T-helper 2 cell treated with Interferon-gamma antibody and Interleukin-4, amounts not matched to agents 100 ng/mL and 5 ng/mL, for 36 hours (primary cell): ENCODE data around the gene NCR1. TPM values are rescaled to one million over a fixed set of nuclear protein-coding genes. Genes with fewer than 3 reads are reported as not detected.

Source experiments
- total RNA-seq: library from RNA; stranded (reverse); gene quantifications from 2 replicates; pipeline ENCODE4 v1.2.3, GENCODE V29; 2022

NCR1 gene
- total RNA-seq, 1 donor from 2014 or later = not detected

Other genes starting within 250 kb of the NCR1 start
- 0.23 and 0.30 TPM in 2 replicates for gene LILRB4, start 243.2 kb upstream of the NCR1 start, total RNA-seq
- not detected in 2 replicates for gene KIR3DL3, start 181.7 kb upstream of the NCR1 start, total RNA-seq
- 0.09 TPM in 1 of 2 replicates, not detected in the other for gene KIR2DL3, start 167.6 kb upstream of the NCR1 start, total RNA-seq
- gene KIR2DL1, start 136.4 kb upstream of the NCR1 start, total RNA-seq = not detected in 2 replicates
- not detected in 2 replicates for gene KIR2DL4, start 102.5 kb upstream of the NCR1 start, total RNA-seq
- gene KIR3DL1, start 89.7 kb upstream of the NCR1 start, total RNA-seq = not detected in 2 replicates
- gene KIR2DS4, start 73.5 kb upstream of the NCR1 start, total RNA-seq = not detected in 2 replicates
- 0.73 and 0.93 TPM in 2 replicates for gene KIR3DL2, start 55.7 kb upstream of the NCR1 start, total RNA-seq
- gene FCAR, start 31.9 kb upstream of the NCR1 start, total RNA-seq = not detected in 2 replicates
- gene NLRP7, start 41.4 kb downstream of the NCR1 start, total RNA-seq = not detected in 2 replicates
- gene NLRP2, start 60.2 kb downstream of the NCR1 start, total RNA-seq = 13.5 and 17.9 TPM in 2 replicates
- gene GP6, start 132.1 kb downstream of the NCR1 start, total RNA-seq = 0.36 and 0.43 TPM in 2 replicates
- 16.5 and 18.4 TPM in 2 replicates for gene RDH13, start 157.0 kb downstream of the NCR1 start, total RNA-seq
- 4.0 and 4.8 TPM in 2 replicates for gene EPS8L1, start 169.7 kb downstream of the NCR1 start, total RNA-seq
- 132 and 136 TPM in 2 replicates for gene PPP1R12C, start 211.5 kb downstream of the NCR1 start, total RNA-seq
- gene TNNT1, start 243.1 kb downstream of the NCR1 start, total RNA-seq = 0.34 and 0.48 TPM in 2 replicates